Neural progenitor cell (in vitro differentiated cells): ENCODE measurements around the gene PPM1L. TPM values are rescaled to one million over a fixed set of nuclear protein-coding genes. Genes with fewer than 3 reads are reported as not detected.

Experiments
- DNase-seq: peaks from one replicate; pipeline ENCODE4 v3.0.0-alpha.2; 2016; ENCODE audit warnings: low spot score
- H2AFZ ChIP-seq: fragments of 200-600 bp; sonication (generic); replicated peaks from 2 replicates; pipeline ENCODE4 v1.6.1; 2016; ENCODE audit warnings: antibody characterized with exemption
- H3F3A ChIP-seq: fragments of 200-600 bp; sonication (generic); 2 replicates; pipeline ENCODE4 v1.6.1; 2016; ENCODE audit warnings: antibody characterized with exemption, low read depth
- H3K27ac ChIP-seq: fragments of 200-600 bp; sonication (generic); 2 replicates; pipeline ENCODE4 v1.5.1; 2016; ENCODE audit warnings: mild to moderate bottlenecking
- H3K27me3 ChIP-seq: fragments of 200-600 bp; sonication (generic); 2 replicates; pipeline ENCODE4 v1.6.1; 2016; ENCODE audit warnings: mild to moderate bottlenecking, moderate library complexity
- H3K36me3 ChIP-seq: fragments of 200-600 bp; sonication (generic); 2 replicates; pipeline ENCODE4 v1.5.1; 2016
- H3K4me1 ChIP-seq: fragments of 200-600 bp; sonication (generic); 2 replicates; pipeline ENCODE4 v1.6.1; 2016; ENCODE audit warnings: mixed run types
- H3K4me2 ChIP-seq: fragments of 200-600 bp; sonication (generic); 2 replicates; pipeline ENCODE4 v1.6.1; 2016
- H3K4me3 ChIP-seq: fragments of 200-600 bp; sonication (generic); 2 replicates; pipeline ENCODE4 v1.5.1; 2016
- H3K79me2 ChIP-seq: fragments of 200-600 bp; sonication (generic); 2 replicates; pipeline ENCODE4 v1.6.1; 2016; ENCODE audit warnings: low read depth
- H3K9ac ChIP-seq: fragments of 200-600 bp; sonication (generic); 2 replicates; pipeline ENCODE4 v1.6.1; 2016
- H3K9me3 ChIP-seq: fragments of 200-600 bp; sonication (generic); 2 replicates; pipeline ENCODE4 v1.5.1; 2016; ENCODE audit warnings: low read depth
- H4K20me1 ChIP-seq: fragments of 200-600 bp; sonication (generic); 2 replicates; pipeline ENCODE4 v1.6.1; 2016; ENCODE audit warnings: low read depth
- H3K27ac Mint-ChIP-seq: 3 replicates; pipeline ENCODE4 v1.8.0; 2021; ENCODE audit warnings: mixed read lengths
- H3K27me3 Mint-ChIP-seq: 2 replicates; pipeline ENCODE4 v1.8.0; 2022; ENCODE audit warnings: low read depth, mild to moderate bottlenecking, inconsistent platforms, moderate library complexity, mixed read lengths; ENCODE audit not compliant: insufficient read depth
- H3K36me3 Mint-ChIP-seq: 3 replicates; pipeline ENCODE4 v1.8.0; 2021; ENCODE audit warnings: mixed read lengths
- H3K4me1 Mint-ChIP-seq: 3 replicates; pipeline ENCODE4 v1.8.0; 2021; ENCODE audit warnings: mixed read lengths
- H3K4me3 Mint-ChIP-seq: 3 replicates; pipeline ENCODE4 v1.8.0; 2021; ENCODE audit warnings: mild to moderate bottlenecking, moderate library complexity, mixed read lengths
- H3K9me3 Mint-ChIP-seq: 3 replicates; pipeline ENCODE4 v1.8.0; 2020; ENCODE audit warnings: mixed read lengths
- CTCF ChIP-seq: fragments of 200-600 bp; sonication (generic); IDR thresholded peaks from 2 replicates; pipeline ENCODE4 v1.5.1; 2017; ENCODE audit warnings: antibody characterized with exemption, mild to moderate bottlenecking
- EZH2 ChIP-seq: fragments of 200-600 bp; sonication (generic); IDR thresholded peaks from 2 replicates; pipeline ENCODE4 v1.6.1; 2017; ENCODE audit warnings: antibody characterized with exemption, mild to moderate bottlenecking, moderate library complexity
- EZH2phosphoT487 ChIP-seq: fragments of 200-600 bp; sonication (generic); IDR thresholded peaks from 2 replicates; pipeline ENCODE4 v1.6.1; 2017; ENCODE audit warnings: antibody characterized with exemption
- total RNA-seq: library from RNA; depleted of rRNA; stranded (reverse); fragments of >200 nt; gene quantifications from 2 replicates; pipeline ENCODE4 v1.2.3, GENCODE V29; 2015; ENCODE audit warnings: low replicate concordance

The PPM1L gene
- total RNA-seq, 1 donor from 2014 or later = 16.5 TPM

- Mint-ChIP-seq H3K4me3 (no peak overlapping the region), H3K9me3 (no peaks in the 10 kb centered on the region), H3K27me3 (peaks cover 7% of the 10 kb centered on the region), H3K27ac (no peak overlapping the region), H3K4me1 (peaks cover 3% of the 10 kb centered on the region), H3K36me3 (no peaks in the 10 kb centered on the region)
- Histone ChIP-seq H2AFZ (no peak overlapping the region), H3K4me2 (no peak overlapping the region), H3K9me3 (no peaks in the 10 kb centered on the region), H3K4me1 (peaks cover 3% of the 10 kb centered on the region), H3K36me3 (no peaks in the 10 kb centered on the region), H3K9ac (no peak overlapping the region), H3K4me3 (no peak overlapping the region), H3F3A (no peaks in the 10 kb centered on the region), H3K27ac (no peak overlapping the region), H3K79me2 (no peaks in the 10 kb centered on the region), H3K27me3 (peaks cover 29% of the 10 kb centered on the region), H4K20me1 (no peaks in the 10 kb centered on the region)
- TF ChIP-seq CTCF (no peak), EZH2phosphoT487 (no peak), EZH2 (no peak)
- no peak for DNase-seq
Observed at GRCh38 chr3:161108840-161109239, 352.8 kb downstream of the PPM1L start.

- H3K4me3 ChIP-seq = no peak overlapping the region
- no peak overlapping the region for H3K4me2 ChIP-seq
- no peaks in the 10 kb centered on the region for H3K27me3 ChIP-seq
- TF ChIP-seq EZH2 = no peak
- TF ChIP-seq EZH2phosphoT487 = no peak
- TF ChIP-seq CTCF = no peak
- H3K9ac ChIP-seq = no peak overlapping the region
- peaks cover 23% of the 10 kb centered on the region for H3K9me3 Mint-ChIP-seq
- H3K79me2 ChIP-seq = no peaks in the 10 kb centered on the region
- H3K4me1 Mint-ChIP-seq = no peaks in the 10 kb centered on the region
- no peak for DNase-seq
- no peak overlapping the region for H3K27ac ChIP-seq
- no peak overlapping the region for H2AFZ ChIP-seq
- no peak overlapping the region for H3K4me3 Mint-ChIP-seq
- no peaks in the 10 kb centered on the region for H3K9me3 ChIP-seq
- H3K27me3 Mint-ChIP-seq = peaks cover 2% of the 10 kb centered on the region
- H4K20me1 ChIP-seq = no peaks in the 10 kb centered on the region
- no peaks in the 10 kb centered on the region for H3K36me3 ChIP-seq
- H3K27ac Mint-ChIP-seq = no peak overlapping the region
- no peaks in the 10 kb centered on the region for H3K4me1 ChIP-seq
- H3F3A ChIP-seq = no peaks in the 10 kb centered on the region
- H3K36me3 Mint-ChIP-seq = no peaks in the 10 kb centered on the region
Observed at GRCh38 chr3:161117646-161118045, 361.6 kb downstream of the PPM1L start.

- H3K27ac ChIP-seq = no peak overlapping the region
- no peaks in the 10 kb centered on the region for H3K36me3 Mint-ChIP-seq
- H3K4me2 ChIP-seq = no peak overlapping the region
- no peaks in the 10 kb centered on the region for H4K20me1 ChIP-seq
- no peak overlapping the region for H3K4me3 Mint-ChIP-seq
- no peak overlapping the region for H2AFZ ChIP-seq
- H3K9me3 ChIP-seq = peaks cover 3% of the 10 kb centered on the region
- no peak overlapping the region for H3K4me3 ChIP-seq
- H3K9ac ChIP-seq = no peak overlapping the region
- H3K27me3 ChIP-seq = no peaks in the 10 kb centered on the region
- DNase-seq = no peak
- no peaks in the 10 kb centered on the region for H3K4me1 Mint-ChIP-seq
- H3K79me2 ChIP-seq = no peaks in the 10 kb centered on the region
- peaks cover 3% of the 10 kb centered on the region for H3K27me3 Mint-ChIP-seq
- H3F3A ChIP-seq = no peaks in the 10 kb centered on the region
- no peak for TF ChIP-seq EZH2phosphoT487
- no peak for TF ChIP-seq CTCF
- TF ChIP-seq EZH2 = no peak
- H3K27ac Mint-ChIP-seq = no peak overlapping the region
- H3K9me3 Mint-ChIP-seq = peaks cover 17% of the 10 kb centered on the region
- H3K36me3 ChIP-seq = no peaks in the 10 kb centered on the region
- no peaks in the 10 kb centered on the region for H3K4me1 ChIP-seq
Observed at GRCh38 chr3:161126495-161126894, 370.5 kb downstream of the PPM1L start.

Other genes starting within 250 kb of the PPM1L start
- gene KPNA4, start 190.7 kb upstream of the PPM1L start, total RNA-seq = 35.4 and 56.6 TPM in 2 replicates
- gene ARL14, start 79.1 kb upstream of the PPM1L start, total RNA-seq = not detected in 2 replicates